ENCODE data around the gene DNAH14. TPM values are rescaled to one million over a fixed set of nuclear protein-coding genes. Genes with fewer than 3 reads are reported as not detected.
"Not testable (repeated sequence)": the region's sequence is repeated elsewhere in the genome, so short reads cannot be mapped to it uniquely, and the experiment has no call there.

Gene DNAH14
- total and polyA plus RNA-seq, 7 donors, result 0.07 to 1.8 (median 0.82) TPM; not detected in 2

DNA sequence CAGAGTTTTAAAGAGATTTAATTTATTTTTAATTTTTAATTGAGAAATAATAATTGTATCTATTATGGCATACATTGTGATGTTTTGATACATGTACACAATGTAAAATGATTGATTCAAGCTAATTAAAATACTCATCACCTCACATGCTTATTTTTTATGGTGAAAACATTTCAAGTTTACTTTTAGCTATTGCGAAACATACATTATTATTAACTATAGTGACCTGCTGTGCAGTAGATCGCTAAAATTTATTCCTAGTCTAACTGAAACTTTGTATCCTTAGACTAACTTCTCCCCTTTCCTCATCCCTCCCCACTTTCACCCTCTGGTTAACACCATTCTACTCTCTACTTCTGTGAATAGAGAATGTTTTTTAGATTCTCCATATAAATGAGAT lies 191.6 kb downstream of the DNAH14 start:
- no peak for DNase-seq
- H3K4me1 ChIP-seq, result no peaks in the 10 kb centered on the region
- no peaks in the 10 kb centered on the region for H3K27me3 ChIP-seq (ENCODE audit: insufficient read depth in 3 of 3, low read length in 2 of 3)
- no peaks in the 10 kb centered on the region for H3K9me3 ChIP-seq
- intact Hi-C loops (cut with DNase I), result no loop called here
- no peak overlapping the region for H3K27ac ChIP-seq
- no peak for ATAC-seq
- TF ChIP-seq, protein P1, sequence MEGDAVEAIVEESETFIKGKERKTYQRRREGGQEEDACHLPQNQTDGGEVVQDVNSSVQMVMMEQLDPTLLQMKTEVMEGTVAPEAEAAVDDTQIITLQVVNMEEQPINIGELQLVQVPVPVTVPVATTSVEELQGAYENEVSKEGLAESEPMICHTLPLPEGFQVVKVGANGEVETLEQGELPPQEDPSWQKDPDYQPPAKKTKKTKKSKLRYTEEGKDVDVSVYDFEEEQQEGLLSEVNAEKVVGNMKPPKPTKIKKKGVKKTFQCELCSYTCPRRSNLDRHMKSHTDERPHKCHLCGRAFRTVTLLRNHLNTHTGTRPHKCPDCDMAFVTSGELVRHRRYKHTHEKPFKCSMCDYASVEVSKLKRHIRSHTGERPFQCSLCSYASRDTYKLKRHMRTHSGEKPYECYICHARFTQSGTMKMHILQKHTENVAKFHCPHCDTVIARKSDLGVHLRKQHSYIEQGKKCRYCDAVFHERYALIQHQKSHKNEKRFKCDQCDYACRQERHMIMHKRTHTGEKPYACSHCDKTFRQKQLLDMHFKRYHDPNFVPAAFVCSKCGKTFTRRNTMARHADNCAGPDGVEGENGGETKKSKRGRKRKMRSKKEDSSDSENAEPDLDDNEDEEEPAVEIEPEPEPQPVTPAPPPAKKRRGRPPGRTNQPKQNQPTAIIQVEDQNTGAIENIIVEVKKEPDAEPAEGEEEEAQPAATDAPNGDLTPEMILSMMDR (IDR thresholded peaks at IDR 0.05), result no peak
- WGBS, 3 donors, result 94 to 97% (median 95%) methylated on average over 2 of the region's 2 CpGs
- no peaks in the 10 kb centered on the region for H3K36me3 ChIP-seq (ENCODE audit: insufficient read depth in 1 of 2, low read depth in 1 of 2)
- H3K4me3 ChIP-seq, result no peak overlapping the region

DNA sequence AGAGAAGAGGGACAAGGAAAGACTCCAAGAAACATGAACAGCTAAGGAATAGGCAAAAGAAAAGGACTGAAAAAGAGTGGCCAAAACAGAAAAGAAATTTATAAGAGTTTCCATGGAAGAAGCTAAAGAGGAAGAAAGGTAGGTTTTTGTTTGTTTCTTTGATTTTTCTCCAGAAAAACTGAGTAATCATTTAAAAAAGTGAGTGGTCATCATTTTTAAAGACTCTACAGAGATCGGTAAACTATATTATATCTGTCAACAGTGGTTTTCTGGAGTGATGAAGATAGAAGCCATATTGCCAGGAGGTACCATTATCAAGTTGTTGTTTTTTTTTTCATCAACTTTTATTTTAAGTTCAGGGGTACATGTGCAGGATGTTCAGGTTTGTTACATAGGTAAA lies 202.4 kb downstream of the DNAH14 start:
- DNase-seq (no peak), ATAC-seq (no peak)
- Histone ChIP-seq H3K27me3 (ENCODE audit: insufficient read depth in 3 of 3, low read length in 2 of 3) (no peaks in the 10 kb centered on the region), H3K4me3 (no peak overlapping the region), H3K36me3 (ENCODE audit: insufficient read depth in 1 of 2, low read depth in 1 of 2) (no peaks in the 10 kb centered on the region), H3K9me3 (peaks cover 11% of the 10 kb centered on the region), H3K27ac (no peak overlapping the region), H3K4me1 (no peaks in the 10 kb centered on the region)
- intact Hi-C loops (cut with DNase I), result no loop called here
- 81 to 96% (median 87%) methylated on average over 1 of the region's 1 CpG for WGBS, 3 donors
- TF ChIP-seq, protein P1 (IDR thresholded peaks at IDR 0.05), result no peak

DNA sequence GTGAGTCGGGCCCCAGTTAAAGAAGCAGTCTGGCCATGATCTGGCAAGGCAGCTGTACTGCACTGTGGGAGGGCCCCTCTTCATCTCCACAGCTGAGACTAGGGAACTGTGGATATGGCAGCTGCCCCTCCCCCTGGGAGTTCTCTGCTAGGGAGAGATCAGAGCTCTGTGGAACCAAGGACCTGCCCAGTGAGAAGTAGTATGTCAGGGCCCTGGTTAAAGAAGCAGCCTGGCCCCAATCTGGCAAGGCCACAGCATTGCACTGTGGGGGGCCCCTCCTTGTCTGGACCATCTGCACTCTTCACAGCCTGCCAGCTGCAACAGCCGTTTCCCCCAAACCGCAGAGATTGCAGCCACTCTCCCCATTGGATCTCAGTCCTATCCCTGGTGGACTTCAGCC lies 208.5 kb downstream of the DNAH14 start:
- TF ChIP-seq, protein P1 (IDR thresholded peaks at IDR 0.05), result no peak
- peaks cover 11% of the 10 kb centered on the region for H3K9me3 ChIP-seq
- H3K4me3 ChIP-seq, result no peak overlapping the region
- H3K36me3 ChIP-seq (ENCODE audit: insufficient read depth in 1 of 2, low read depth in 1 of 2), result no peaks in the 10 kb centered on the region
- no peaks in the 10 kb centered on the region for H3K4me1 ChIP-seq
- 18 to 35% (median 29%) methylated on average over 3 of the region's 3 CpGs for WGBS, 3 donors
- DNase-seq (no peak), ATAC-seq (no peak)
- intact Hi-C loops (cut with DNase I), result no loop called here
- no peaks in the 10 kb centered on the region for H3K27me3 ChIP-seq (ENCODE audit: insufficient read depth in 3 of 3, low read length in 2 of 3)
- H3K27ac ChIP-seq, result no peak overlapping the region

DNA sequence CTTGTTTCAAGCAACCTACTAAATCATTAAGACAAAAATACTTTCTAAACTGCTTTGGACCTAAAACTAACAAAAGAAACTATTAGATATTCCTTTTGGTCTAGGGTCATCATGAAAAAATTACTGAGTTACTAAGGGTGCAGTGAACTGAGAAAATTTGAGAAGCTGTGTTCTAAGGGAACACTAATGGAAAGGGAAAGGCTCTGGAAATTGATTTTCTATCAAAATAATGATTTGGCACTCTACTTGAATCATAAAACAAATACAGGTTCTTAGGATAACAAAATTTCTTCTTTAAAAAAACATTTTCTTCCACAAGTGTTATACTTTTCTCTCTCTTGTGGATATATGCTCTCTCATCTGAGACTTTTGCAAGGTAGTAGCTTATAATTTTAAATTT lies 213.5 kb downstream of the DNAH14 start:
- Histone ChIP-seq H3K27ac (no peak overlapping the region), H3K9me3 (no peaks in the 10 kb centered on the region), H3K36me3 (ENCODE audit: insufficient read depth in 1 of 2, low read depth in 1 of 2) (no peaks in the 10 kb centered on the region), H3K27me3 (ENCODE audit: insufficient read depth in 3 of 3, low read length in 2 of 3) (no peaks in the 10 kb centered on the region), H3K4me3 (no peak overlapping the region), H3K4me1 (no peaks in the 10 kb centered on the region)
- TF ChIP-seq, protein P1 (IDR thresholded peaks at IDR 0.05), result no peak
- intact Hi-C loops (cut with DNase I), result no loop called here
- DNase-seq, result no peak
- no peak for ATAC-seq

DNA sequence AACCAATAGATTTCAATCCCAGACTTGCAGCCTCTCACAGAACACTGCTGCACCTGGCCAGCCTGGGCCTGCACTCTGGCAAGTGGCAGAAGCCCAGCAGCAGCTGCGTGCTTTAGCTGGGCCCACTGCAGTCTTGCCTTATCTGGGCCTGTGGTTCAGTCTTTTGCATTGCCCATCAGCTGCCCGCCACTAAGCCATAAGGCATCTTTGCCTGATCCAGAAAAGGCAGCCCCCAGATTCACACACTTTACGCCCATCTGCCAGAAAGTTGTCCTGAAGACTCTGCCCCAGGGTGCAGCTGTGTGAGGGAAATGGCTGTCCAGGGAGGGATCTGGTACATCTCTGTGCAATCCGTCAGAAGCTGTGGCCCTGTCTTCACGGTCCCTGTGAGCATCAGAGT lies 217.0 kb downstream of the DNAH14 start:
- H3K4me3 ChIP-seq, result no peak overlapping the region
- TF ChIP-seq, protein P1 (IDR thresholded peaks at IDR 0.05), result no peak
- no peak for DNase-seq
- no peaks in the 10 kb centered on the region for H3K27me3 ChIP-seq (ENCODE audit: insufficient read depth in 3 of 3, low read length in 2 of 3)
- no peaks in the 10 kb centered on the region for H3K4me1 ChIP-seq
- no peak for ATAC-seq
- no peaks in the 10 kb centered on the region for H3K9me3 ChIP-seq
- no peak overlapping the region for H3K27ac ChIP-seq
- H3K36me3 ChIP-seq (ENCODE audit: insufficient read depth in 1 of 2, low read depth in 1 of 2), result no peaks in the 10 kb centered on the region
- WGBS, 3 donors, result 41 to 50% (median 42%) methylated on average over 5 of the region's 5 CpGs
- intact Hi-C loops (cut with DNase I), result no loop called here

DNA sequence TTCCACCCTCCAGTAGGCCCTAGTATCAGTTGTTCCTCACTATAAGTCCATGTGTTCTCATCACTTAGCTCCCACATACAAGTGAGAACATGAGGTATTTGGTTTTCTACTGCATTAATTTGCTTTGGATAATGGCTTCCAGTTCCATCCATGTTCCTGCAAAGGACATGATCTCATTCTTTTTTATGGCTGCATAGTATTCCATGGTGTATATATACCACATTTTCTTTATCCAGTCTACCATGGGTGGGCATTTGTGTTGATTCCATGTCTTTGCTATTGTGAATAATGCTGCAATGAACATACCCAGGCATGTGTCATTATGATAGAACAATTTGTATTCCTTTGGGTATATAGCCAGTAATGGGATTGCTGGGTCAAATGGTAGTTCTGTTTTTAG lies 218.3 kb downstream of the DNAH14 start:
- H3K4me1 ChIP-seq; H3K4me3 ChIP-seq; H3K27me3 ChIP-seq (ENCODE audit: insufficient read depth in 3 of 3, low read length in 2 of 3); H3K27ac ChIP-seq; intact Hi-C loops (cut with DNase I); ATAC-seq; H3K9me3 ChIP-seq; DNase-seq; H3K36me3 ChIP-seq (ENCODE audit: insufficient read depth in 1 of 2, low read depth in 1 of 2): not testable (repeated sequence)

Data from psoas muscle (tissue), 8 donors.